Caco-2 (cell line): Measurements from ENCODE around the gene GOLGA6D. TPM values are rescaled to one million over a fixed set of nuclear protein-coding genes. Genes with fewer than 3 reads are reported as not detected.
"Not testable (repeated sequence)": the region's sequence is repeated elsewhere in the genome, so short reads cannot be mapped to it uniquely, and the experiment has no call there.

Experiments used
- BruUV-seq: library from RNA; stranded (reverse); fragments of 400-500 nt; replicated peaks from 2 replicates; lab custom pipeline; 2021; lab: Mats Ljungman, UMichigan
- CTCF ChIA-PET: fragments of 300-600 bp; sonication (Branson Sonifier 250); formaldehyde crosslinking; loops from one replicate; lab custom pipeline; 2022; ENCODE audit warnings: antibody characterized with exemption; lab: Charles Lee
- POLR2A ChIA-PET: fragments of 300-600 bp; sonication (Branson Sonifier 250); formaldehyde crosslinking; loops from one replicate; lab custom pipeline; 2022; ENCODE audit warnings: antibody characterized with exemption; lab: Charles Lee
- DNase-seq, 2 experiments: peaks; one replicate each; pipeline versions ENCODE4 v3.0.0 to v3.0.0-alpha.2; 2020 to 2022
- H3K27me3 ChIP-seq: replicated peaks from 2 replicates; pipeline ENCODE4 v1.6.0; 2011; ENCODE audit warnings: low read length; ENCODE audit not compliant: control insufficient read depth, insufficient read depth
- H3K36me3 ChIP-seq: 2 replicates; pipeline ENCODE4 v1.5.1; 2011; ENCODE audit warnings: low read length; ENCODE audit not compliant: control insufficient read depth, insufficient read depth
- H3K4me1 ChIP-seq: fragments of 250-450 bp; sonication (Bioruptor Pico); 2 replicates; pipeline ENCODE4 v1.5.1; 2020; ENCODE audit warnings: mild to moderate bottlenecking
- H3K4me3 ChIP-seq: 2 replicates; pipeline ENCODE4 v1.5.1; 2011; ENCODE audit warnings: low read depth, mild to moderate bottlenecking, control low read depth, low read length
- H3K9me3 ChIP-seq: fragments of 250-450 bp; sonication (Bioruptor Pico); 2 replicates; pipeline ENCODE4 v1.5.1; 2020; ENCODE audit warnings: mild to moderate bottlenecking, moderate library complexity
- H3K27ac Mint-ChIP-seq: one replicate; pipeline ENCODE4 v1.8.0; 2022; ENCODE audit warnings: mixed read lengths; ENCODE audit not compliant: unreplicated experiment
- H3K27me3 Mint-ChIP-seq: one replicate; pipeline ENCODE4 v1.8.0; 2022; ENCODE audit warnings: mixed read lengths; ENCODE audit not compliant: insufficient read depth, unreplicated experiment
- H3K36me3 Mint-ChIP-seq: one replicate; pipeline ENCODE4 v1.8.0; 2022; ENCODE audit warnings: mild to moderate bottlenecking, mixed read lengths; ENCODE audit not compliant: insufficient read depth, unreplicated experiment
- H3K4me1 Mint-ChIP-seq: one replicate; pipeline ENCODE4 v1.8.0; 2022; ENCODE audit warnings: low read depth, mixed read lengths; ENCODE audit not compliant: unreplicated experiment
- H3K4me3 Mint-ChIP-seq: one replicate; pipeline ENCODE4 v1.8.0; 2022; ENCODE audit warnings: mild to moderate bottlenecking, moderate library complexity, mixed read lengths; ENCODE audit not compliant: unreplicated experiment
- H3K9me3 Mint-ChIP-seq: one replicate; pipeline ENCODE4 v1.8.0; 2022; ENCODE audit warnings: mixed read lengths; ENCODE audit not compliant: unreplicated experiment
- CTCF ChIP-seq, 2 experiments: fragments of 200-600 bp in 1 of 2; IDR thresholded peaks; 1 replicate in 1 of 2; 2 replicates in 1 of 2; pipeline versions ENCODE4 v1.5.1 to v1.8.0; 2011 to 2022; ENCODE audit warnings: antibody characterized with exemption in 1 of 2, control low read depth in 1 of 2, inconsistent platforms in 1 of 2, low read depth in 1 of 2, low read length in 1 of 2, mild to moderate bottlenecking in 1 of 2, moderate library complexity in 1 of 2; ENCODE audit not compliant: insufficient read depth in 1 of 2, severe bottlenecking in 1 of 2, unreplicated experiment in 1 of 2
- intact Hi-C: fragments of 100-400 bp; cut with micrococcal nuclease; formaldehyde crosslinking; loops from one replicate; pipeline ENCODE4 v1.10.0; 2022; ENCODE audit not compliant: unreplicated experiment
- total RNA-seq: library from RNA; stranded (reverse); gene quantifications from 2 replicates; pipeline ENCODE4 v1.2.3, GENCODE V29; 2022

The GOLGA6D gene
- total RNA-seq, 1 experiment from 2014 or later, result not detected

GRCh38 chr15:75338661-75339240 is 56.1 kb downstream of the GOLGA6D start:
- Mint-ChIP-seq H3K36me3 (peaks cover 7% of the 10 kb centered on the region), H3K27me3 (no peaks in the 10 kb centered on the region), H3K4me1 (peaks cover 7% of the 10 kb centered on the region), H3K27ac (no peak overlapping the region), H3K4me3 (no peak overlapping the region), H3K9me3 (no peaks in the 10 kb centered on the region)
- BruUV-seq, result no TSS peak
- no peaks in the 10 kb centered on the region for H3K36me3 ChIP-seq
- intact Hi-C loops, result no loop called here
- no peaks in the 10 kb centered on the region for H3K9me3 ChIP-seq
- ChIA-PET CTCF (no interaction called here), POLR2A (no interaction called here)
- no peak for DNase-seq
- H3K27me3 ChIP-seq, result no peaks in the 10 kb centered on the region
- TF ChIP-seq CTCF (IDR thresholded peaks at IDR 0.05; ENCODE audit: insufficient read depth in 1 of 2, low read depth in 1 of 2, low read length in 1 of 2, severe bottlenecking in 1 of 2, unreplicated experiment in 1 of 2), result no peak
- H3K4me1 ChIP-seq, result no peaks in the 10 kb centered on the region; the same call in 1 of the 2 replicates
- H3K4me3 ChIP-seq, result no peak overlapping the region

GRCh38 chr15:75339531-75340240 is 57.1 kb downstream of the GOLGA6D start:
- POLR2A ChIA-PET, result no interaction called here
- no peaks in the 10 kb centered on the region for H3K9me3 ChIP-seq
- Mint-ChIP-seq H3K9me3 (no peaks in the 10 kb centered on the region), H3K27ac (no peak overlapping the region), H3K36me3 (peaks cover 7% of the 10 kb centered on the region), H3K4me1 (peaks cover 7% of the 10 kb centered on the region), H3K27me3 (no peaks in the 10 kb centered on the region), H3K4me3 (no peak overlapping the region)
- BruUV-seq, result TSS peak; percentile 29
- DNase-seq, result no peak
- no peaks in the 10 kb centered on the region for H3K36me3 ChIP-seq
- no peaks in the 10 kb centered on the region; the same call in 1 of the 2 replicates for H3K4me1 ChIP-seq
- no peak for TF ChIP-seq CTCF (IDR thresholded peaks at IDR 0.05; ENCODE audit: insufficient read depth in 1 of 2, low read depth in 1 of 2, low read length in 1 of 2, severe bottlenecking in 1 of 2, unreplicated experiment in 1 of 2)
- H3K4me3 ChIP-seq, result no peak overlapping the region
- H3K27me3 ChIP-seq, result no peaks in the 10 kb centered on the region
- CTCF ChIA-PET, result no interaction called here
- intact Hi-C loops, result no loop called here

GRCh38 chr15:75342221-75342620 is 59.6 kb downstream of the GOLGA6D start:
- Histone ChIP-seq H3K4me1 (no peaks in the 10 kb centered on the region), H3K9me3 (no peaks in the 10 kb centered on the region), H3K4me3 (no peak overlapping the region), H3K36me3 (no peaks in the 10 kb centered on the region), H3K27me3 (no peaks in the 10 kb centered on the region)
- no peaks in the 10 kb centered on the region for H3K4me1 Mint-ChIP-seq
- POLR2A ChIA-PET, result no interaction called here
- no peak overlapping the region for H3K27ac Mint-ChIP-seq
- no peaks in the 10 kb centered on the region for H3K9me3 Mint-ChIP-seq
- intact Hi-C loops, result no loop called here
- BruUV-seq, result no TSS peak
- H3K27me3 Mint-ChIP-seq, result peaks cover 4% of the 10 kb centered on the region
- TF ChIP-seq CTCF (IDR thresholded peaks at IDR 0.05; ENCODE audit: insufficient read depth in 1 of 2, low read depth in 1 of 2, low read length in 1 of 2, severe bottlenecking in 1 of 2, unreplicated experiment in 1 of 2), result no peak
- CTCF ChIA-PET, result no interaction called here
- DNase-seq, result no peak
- H3K4me3 Mint-ChIP-seq, result no peak overlapping the region
- H3K36me3 Mint-ChIP-seq, result peaks cover 2% of the 10 kb centered on the region

- H3K27me3 ChIP-seq, DNase-seq, H3K36me3 Mint-ChIP-seq, CTCF ChIA-PET, H3K9me3 ChIP-seq, H3K4me1 Mint-ChIP-seq, H3K27me3 Mint-ChIP-seq, H3K4me3 ChIP-seq, H3K4me1 ChIP-seq, H3K36me3 ChIP-seq, POLR2A ChIA-PET, BruUV-seq, intact Hi-C loops, H3K9me3 Mint-ChIP-seq, H3K4me3 Mint-ChIP-seq, H3K27ac Mint-ChIP-seq: not testable (repeated sequence)
These were observed 61.3 kb downstream of the GOLGA6D start for GRCh38 chr15:75343953-75344352.
